HG02884 (cell line): ENCODE measurements around the gene CNTN4.

Experiments used
- ATAC-seq: cut with Tn5 transposase; IDR thresholded peaks from one replicate; pipeline ENCODE4 v1.9.1; 2021; ENCODE audit warnings: mild to moderate bottlenecking, moderate library complexity; ENCODE audit not compliant: unreplicated experiment

CNTN4 gene

GRCh38 chr3:2375376-2375775, 276.7 kb downstream of the CNTN4 start:
- ATAC-seq: no peak

- no peak for ATAC-seq
These were observed 278.6 kb downstream of the CNTN4 start for GRCh38 chr3:2377281-2377680.

GRCh38 chr3:2390926-2391532, 292.4 kb downstream of the CNTN4 start:
- ATAC-seq: no peak

- no peak for ATAC-seq
These were observed 293.2 kb downstream of the CNTN4 start for GRCh38 chr3:2391896-2392295.

- ATAC-seq: no peak
These were observed 294.3 kb downstream of the CNTN4 start for GRCh38 chr3:2392981-2393380.

GRCh38 chr3:2415083-2415482, 316.4 kb downstream of the CNTN4 start:
- ATAC-seq: no peak

GRCh38 chr3:2420919-2421318, 322.3 kb downstream of the CNTN4 start:
- no peak for ATAC-seq

GRCh38 chr3:2423143-2423542, 324.5 kb downstream of the CNTN4 start:
- ATAC-seq: no peak

GRCh38 chr3:2441558-2441957, 342.9 kb downstream of the CNTN4 start:
- ATAC-seq: no peak

- ATAC-seq: no peak
These were observed 347.5 kb downstream of the CNTN4 start for GRCh38 chr3:2446146-2446545.

- ATAC-seq: no peak
These were observed 353.6 kb downstream of the CNTN4 start for GRCh38 chr3:2452249-2452648.

- no peak for ATAC-seq
These were observed 356.2 kb downstream of the CNTN4 start for GRCh38 chr3:2454865-2455264.

GRCh38 chr3:2456788-2457187, 358.1 kb downstream of the CNTN4 start:
- no peak for ATAC-seq

GRCh38 chr3:2458816-2459215, 360.1 kb downstream of the CNTN4 start:
- ATAC-seq: no peak

- no peak for ATAC-seq
These were observed 367.2 kb downstream of the CNTN4 start for GRCh38 chr3:2465842-2466241.

GRCh38 chr3:2468816-2469215, 370.1 kb downstream of the CNTN4 start:
- ATAC-seq: no peak

- no peak for ATAC-seq
These were observed 378.3 kb downstream of the CNTN4 start for GRCh38 chr3:2476996-2477395.

GRCh38 chr3:2477620-2478019, 379.0 kb downstream of the CNTN4 start:
- no peak for ATAC-seq

- ATAC-seq: no peak
These were observed 385.7 kb downstream of the CNTN4 start for GRCh38 chr3:2484162-2485026.

GRCh38 chr3:2485027-2485375, 386.3 kb downstream of the CNTN4 start:
- ATAC-seq: no peak

GRCh38 chr3:2495746-2496145, 397.1 kb downstream of the CNTN4 start:
- no peak for ATAC-seq

- ATAC-seq: no peak
These were observed 406.2 kb downstream of the CNTN4 start for GRCh38 chr3:2504912-2505311.

- no peak for ATAC-seq
These were observed 408.1 kb downstream of the CNTN4 start for GRCh38 chr3:2506776-2507175.
